Measurements from ENCODE around the gene ZNF212.

Gene ZNF212

GRCh38 chr7:149302222-149302621, 62.8 kb downstream of the ZNF212 start:
- DNase-seq (ENCODE audit: extremely low spot score, insufficient read length, low read depth) (no peak), FAIRE-seq (no peak)

GRCh38 chr7:149302865-149303264, 63.4 kb downstream of the ZNF212 start:
- FAIRE-seq, result no peak

GRCh38 chr7:149304006-149304405, 64.6 kb downstream of the ZNF212 start:
- no peak for DNase-seq (ENCODE audit: extremely low spot score, insufficient read length, low read depth)
- FAIRE-seq, result no peak

More at GRCh38 chr7:149302865-149303264, 63.4 kb downstream of the ZNF212 start:
- DNase-seq (ENCODE audit: extremely low spot score, insufficient read length, low read depth), result no peak
